Endothelial cell of hepatic sinusoid (primary cell): ENCODE results near the gene CPXM2.

Experiments
- in situ Hi-C: cut with HindIII; loops from 2 replicates; pipeline ENCODE4 v1.10.0; 2017; ENCODE audit warnings: low sequenced_read_pairs

Gene CPXM2

DNA sequence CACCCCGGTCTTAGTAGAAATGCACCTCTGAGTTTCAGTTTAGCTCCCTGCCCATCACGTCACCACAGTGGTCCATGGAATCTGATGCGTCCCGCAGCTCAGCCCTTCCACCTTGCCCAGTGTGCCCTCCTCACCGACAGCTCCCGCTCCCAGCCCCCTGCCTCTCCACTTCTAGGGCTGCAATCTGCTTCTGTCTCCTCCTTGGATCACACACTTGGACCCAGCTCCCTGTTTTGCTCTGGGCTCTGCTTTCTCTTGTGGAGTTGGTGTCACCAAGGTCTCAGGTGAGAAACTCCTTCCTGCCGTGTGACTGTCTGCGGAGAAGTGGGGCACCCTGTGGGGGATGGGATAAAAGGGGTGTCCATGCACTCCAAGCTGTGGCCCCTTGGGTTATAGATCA is 187.5 kb downstream of the CPXM2 start:
- in situ Hi-C loops: no loop called here

DNA sequence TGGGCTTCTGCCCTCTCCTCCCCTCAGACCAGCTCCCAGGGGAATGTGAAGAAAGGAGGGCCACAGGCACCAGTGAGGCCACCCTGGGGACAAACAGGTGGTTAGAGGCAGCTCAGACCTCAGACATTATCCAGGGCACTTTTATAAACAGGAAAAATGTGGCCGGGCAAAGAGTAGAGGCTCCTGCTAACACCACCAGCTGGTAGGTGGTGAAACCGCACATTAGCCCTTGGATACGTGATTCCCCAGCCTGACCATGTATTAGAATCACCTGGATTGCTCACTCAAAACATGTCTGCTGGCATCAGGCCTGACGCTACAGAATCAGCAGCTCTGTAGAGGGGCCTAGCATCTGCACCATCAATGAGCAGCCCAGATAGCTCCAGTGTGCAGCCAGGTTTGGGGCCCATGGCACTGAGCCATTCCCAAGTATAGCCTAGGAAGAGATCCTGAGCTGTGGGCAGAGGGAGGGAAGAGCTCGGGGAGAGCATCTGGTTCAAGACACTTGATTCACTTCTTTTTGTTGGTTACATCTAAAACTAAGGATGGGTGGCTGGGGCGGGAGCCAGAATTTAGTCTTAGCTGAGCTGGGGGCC is 188.3 kb downstream of the CPXM2 start:
- in situ Hi-C loops: no loop called here
